AG09309 (cell line): Measurements from ENCODE around the gene TULP3.

Experiments used
- DNase-seq: peaks from one replicate; pipeline ENCODE4 v3.0.0-alpha.2; 2010; ENCODE audit warnings: low read depth
- H3K4me3 ChIP-seq: 2 replicates; pipeline ENCODE4 v1.5.1; 2011; ENCODE audit warnings: mild to moderate bottlenecking, low read depth, low read length, moderate library complexity; ENCODE audit not compliant: control insufficient read depth
- CTCF ChIP-seq: IDR thresholded peaks from 2 replicates; pipeline ENCODE4 v1.5.1; 2011; ENCODE audit warnings: mild to moderate bottlenecking, low read depth, low read length, inconsistent platforms; ENCODE audit not compliant: insufficient read depth, control insufficient read depth; ENCODE audit errors: missing control alignments

Gene TULP3

GRCh38 chr12:2900642-2901041 is 10.0 kb downstream of the TULP3 start:
- no peak for DNase-seq
- no peak overlapping the region for H3K4me3 ChIP-seq
- TF ChIP-seq CTCF = no peak

- TF ChIP-seq CTCF = no peak
- no peak for DNase-seq
Measured at GRCh38 chr12:2902272-2902880, 11.7 kb downstream of the TULP3 start.

GRCh38 chr12:2904260-2904659 is 13.6 kb downstream of the TULP3 start:
- TF ChIP-seq CTCF = no peak
- no peak overlapping the region for H3K4me3 ChIP-seq
- DNase-seq = no peak

More at GRCh38 chr12:2902272-2902880, 11.7 kb downstream of the TULP3 start:
- no peak overlapping the region for H3K4me3 ChIP-seq

GRCh38 chr12:2912216-2912575 is 21.5 kb downstream of the TULP3 start:
- no peak overlapping the region for H3K4me3 ChIP-seq
- no peak for DNase-seq
- TF ChIP-seq CTCF = no peak

GRCh38 chr12:2919249-2919648 is 28.6 kb downstream of the TULP3 start:
- no peak for DNase-seq
- H3K4me3 ChIP-seq = no peak overlapping the region
- TF ChIP-seq CTCF = no peak

GRCh38 chr12:2922329-2922728 is 31.6 kb downstream of the TULP3 start:
- no peak for TF ChIP-seq CTCF
- no peak overlapping the region for H3K4me3 ChIP-seq
- no peak for DNase-seq

- DNase-seq = no peak
- no peak for TF ChIP-seq CTCF
- H3K4me3 ChIP-seq = no peak overlapping the region
Measured at GRCh38 chr12:2923057-2923456, 32.4 kb downstream of the TULP3 start.
